HG03280 (cell line): Measurements from ENCODE around the gene CMTM4.
"Not testable (repeated sequence)": the region's sequence is repeated elsewhere in the genome, so short reads cannot be mapped to it uniquely, and the experiment has no call there.

Experiments
- ATAC-seq: cut with Tn5 transposase; IDR thresholded peaks from one replicate; pipeline ENCODE4 v1.9.1; 2021; ENCODE audit warnings: mild to moderate bottlenecking, moderate library complexity; ENCODE audit not compliant: unreplicated experiment

Gene CMTM4

DNA sequence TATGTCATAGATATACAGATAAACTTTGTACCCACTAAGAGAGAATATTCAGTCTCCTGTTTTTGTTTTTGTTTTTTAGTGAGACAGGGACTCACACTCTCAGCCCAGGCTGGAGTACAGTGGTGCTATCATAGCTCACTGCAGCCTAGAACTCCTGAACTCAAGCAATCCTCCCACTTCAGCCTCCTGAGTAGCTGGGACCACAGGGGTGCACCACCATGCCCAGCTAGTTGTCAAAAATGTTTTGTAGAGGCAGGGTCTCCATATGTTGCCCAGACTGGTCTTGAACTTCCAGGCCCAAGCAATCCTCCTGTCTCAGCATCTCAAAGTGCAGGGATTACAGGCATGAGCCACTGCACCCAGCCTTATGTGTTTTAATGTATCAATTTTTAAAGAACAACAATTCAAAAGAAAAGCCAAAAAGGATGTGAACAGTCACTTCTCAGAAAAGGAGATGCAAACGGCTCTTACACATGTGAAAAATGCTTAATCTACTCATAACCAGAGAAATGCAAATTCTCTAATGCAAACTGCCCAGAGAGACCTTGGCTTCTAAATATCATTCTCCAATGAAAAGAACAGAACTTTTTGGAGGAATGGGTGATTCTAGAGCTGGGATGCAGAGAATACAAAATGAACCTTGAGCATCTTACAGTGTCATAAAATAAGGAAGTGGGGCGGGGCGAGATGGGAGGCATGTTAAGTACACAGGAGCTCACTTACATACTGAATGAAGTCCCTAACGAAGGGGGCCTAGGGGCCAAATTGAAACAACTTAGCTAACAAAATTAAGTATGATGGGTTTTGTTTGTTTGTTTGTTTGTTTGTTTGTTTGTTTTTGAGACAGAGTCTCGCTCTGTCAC is 99.3 kb downstream of the CMTM4 start:
- no peak for ATAC-seq

DNA sequence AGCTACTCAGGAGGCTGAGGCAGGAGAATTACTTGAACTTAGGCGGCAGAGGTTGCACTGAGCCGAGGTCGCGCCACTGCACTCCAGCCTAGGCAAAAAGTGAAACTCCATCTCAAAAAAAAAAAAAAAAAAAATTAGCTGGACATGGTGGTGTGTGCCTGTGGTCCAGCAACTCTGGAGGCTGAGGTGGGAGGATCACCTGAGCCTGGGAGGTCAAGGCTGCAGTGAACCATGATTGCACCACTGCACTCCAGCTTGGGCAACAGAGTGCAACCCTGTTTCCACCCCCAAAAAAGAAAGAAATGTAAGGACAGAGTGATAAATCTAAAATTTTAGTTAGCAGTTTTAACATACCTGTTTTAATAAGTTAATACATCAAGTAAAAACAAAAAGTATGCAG is 100.0 kb downstream of the CMTM4 start:
- ATAC-seq = not testable (repeated sequence)

DNA sequence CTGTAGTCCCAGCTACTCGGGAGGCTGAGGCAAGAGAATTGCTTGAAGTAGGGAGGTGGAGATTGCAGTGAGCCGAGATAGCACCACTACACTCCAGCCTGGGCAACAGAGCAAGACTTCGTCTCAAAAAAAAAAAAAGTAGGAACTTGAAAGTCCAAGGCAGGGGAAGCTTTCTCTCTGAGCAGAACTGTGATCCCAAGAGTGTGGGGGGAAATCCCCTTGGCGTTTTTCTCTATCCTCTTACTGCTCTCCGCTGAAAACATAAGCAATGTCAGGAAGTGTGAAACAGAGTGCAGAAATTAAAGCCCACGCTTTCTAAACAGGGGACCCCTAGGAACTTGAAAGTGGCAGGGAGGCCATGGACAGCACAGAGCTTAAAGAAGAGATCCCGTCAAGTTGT is 101.8 kb downstream of the CMTM4 start:
- ATAC-seq = no peak

DNA sequence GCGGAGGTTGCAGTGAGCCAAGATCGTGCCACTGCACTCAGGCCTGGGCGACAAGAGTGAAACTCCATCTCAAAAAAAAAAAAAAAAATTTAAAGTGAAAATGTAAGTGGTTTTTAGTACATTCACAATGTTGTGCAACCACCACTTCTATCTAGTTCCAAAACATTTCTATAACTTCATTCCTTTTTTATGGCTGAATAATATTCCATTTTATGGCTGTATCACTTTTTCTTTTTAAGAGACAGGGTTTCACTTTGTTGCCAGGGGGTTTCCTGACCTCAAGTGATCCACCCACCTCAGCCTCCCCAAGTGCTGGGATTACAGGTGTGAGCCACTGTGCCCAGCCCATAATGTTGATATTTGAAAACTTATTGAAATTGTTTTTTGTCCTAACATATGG is 103.7 kb downstream of the CMTM4 start:
- no peak for ATAC-seq

DNA sequence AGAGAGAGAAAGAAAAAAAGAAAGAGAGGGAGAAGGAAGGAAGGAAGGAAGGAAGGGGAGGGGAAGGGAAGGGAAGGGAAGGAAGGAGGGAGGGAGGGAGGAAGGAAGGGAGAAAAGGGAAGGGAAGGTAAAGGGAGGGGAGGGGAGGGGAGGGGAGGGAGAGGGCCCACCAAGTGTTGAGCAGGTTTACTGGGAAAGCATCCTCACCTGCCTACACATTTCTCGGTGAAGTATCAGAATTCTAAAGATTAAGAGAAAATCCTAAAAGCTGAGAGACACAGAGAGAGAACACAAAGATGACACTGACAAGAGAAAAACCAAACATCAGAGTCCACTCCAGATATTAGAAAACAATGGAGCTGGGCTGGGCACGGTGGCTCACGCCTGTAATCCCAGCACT is 104.3 kb downstream of the CMTM4 start:
- no peak for ATAC-seq

DNA sequence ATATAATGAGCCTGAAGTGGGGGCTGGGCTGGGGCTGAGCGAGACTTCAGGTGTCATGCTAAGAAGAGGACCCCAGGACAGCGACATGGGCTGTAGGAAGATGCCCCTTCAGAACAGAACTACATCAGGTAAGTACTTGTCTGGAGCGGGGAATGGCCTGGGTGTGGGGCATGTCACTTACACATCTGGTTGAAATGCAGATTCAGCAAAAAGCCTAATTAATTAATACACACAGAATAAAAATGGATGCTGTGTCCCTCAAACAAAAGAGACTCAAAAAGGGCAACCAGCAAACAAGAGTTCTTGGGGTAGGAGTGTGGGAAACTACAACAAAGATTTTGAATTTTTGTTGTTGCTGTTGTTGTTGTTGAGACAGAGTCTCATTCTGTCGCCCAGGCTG is 105.5 kb downstream of the CMTM4 start:
- no peak for ATAC-seq

DNA sequence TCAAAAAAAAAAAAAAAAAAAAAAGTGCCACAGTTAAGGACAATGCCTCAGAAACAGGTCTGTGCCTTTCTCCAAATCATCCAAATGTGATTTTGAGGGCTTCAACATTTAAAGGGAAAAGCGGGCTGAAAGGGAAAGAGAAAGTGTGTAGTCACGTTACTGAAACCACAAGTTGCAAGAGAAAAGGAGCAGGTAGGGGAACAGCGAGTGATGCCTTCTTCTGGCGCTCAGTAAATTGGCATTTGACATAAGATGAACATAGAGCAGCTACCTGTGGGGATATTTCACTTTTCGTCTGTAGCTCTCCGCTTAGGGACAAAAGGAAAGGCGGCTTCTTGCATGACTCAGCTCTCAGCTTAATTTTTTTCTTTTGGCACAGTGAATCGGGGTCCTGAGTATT is 106.2 kb downstream of the CMTM4 start:
- no peak for ATAC-seq

DNA sequence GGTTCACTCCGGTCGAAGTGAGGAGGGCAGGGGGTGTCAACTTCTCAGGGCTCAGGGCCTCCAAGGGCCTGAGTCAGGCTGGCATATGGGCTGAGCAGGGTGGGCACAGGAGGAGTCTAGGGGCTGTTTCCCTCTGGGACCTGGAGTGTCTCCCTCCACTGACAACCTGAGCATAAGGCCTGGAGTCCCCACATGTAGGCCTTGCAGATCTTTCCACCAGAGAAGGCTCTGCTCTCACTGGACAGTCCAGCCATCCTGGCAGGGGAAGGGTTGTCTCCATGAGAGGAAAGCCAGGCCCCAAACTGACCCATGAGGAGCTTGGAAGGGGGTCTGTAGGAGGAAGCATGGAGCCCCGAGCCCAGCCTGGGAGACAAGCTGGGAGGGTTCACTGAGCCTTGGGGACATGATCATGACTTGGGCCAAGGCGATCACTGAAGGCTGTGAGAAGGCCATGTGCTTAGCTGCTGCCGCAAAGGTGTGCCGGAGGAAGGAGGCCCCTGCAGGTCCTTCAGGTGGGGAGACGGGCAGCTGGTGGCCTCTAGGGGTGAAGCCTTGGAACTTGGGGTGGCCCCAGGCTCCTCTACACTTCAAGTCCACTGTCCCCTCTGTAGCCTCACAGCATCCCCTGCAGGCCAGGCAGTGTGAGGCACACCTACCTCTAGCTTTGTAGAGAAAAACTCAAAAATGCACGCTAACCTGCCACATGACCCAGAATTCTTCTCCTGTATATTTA is 107.4 kb downstream of the CMTM4 start:
- ATAC-seq = peak; percentile 71

DNA sequence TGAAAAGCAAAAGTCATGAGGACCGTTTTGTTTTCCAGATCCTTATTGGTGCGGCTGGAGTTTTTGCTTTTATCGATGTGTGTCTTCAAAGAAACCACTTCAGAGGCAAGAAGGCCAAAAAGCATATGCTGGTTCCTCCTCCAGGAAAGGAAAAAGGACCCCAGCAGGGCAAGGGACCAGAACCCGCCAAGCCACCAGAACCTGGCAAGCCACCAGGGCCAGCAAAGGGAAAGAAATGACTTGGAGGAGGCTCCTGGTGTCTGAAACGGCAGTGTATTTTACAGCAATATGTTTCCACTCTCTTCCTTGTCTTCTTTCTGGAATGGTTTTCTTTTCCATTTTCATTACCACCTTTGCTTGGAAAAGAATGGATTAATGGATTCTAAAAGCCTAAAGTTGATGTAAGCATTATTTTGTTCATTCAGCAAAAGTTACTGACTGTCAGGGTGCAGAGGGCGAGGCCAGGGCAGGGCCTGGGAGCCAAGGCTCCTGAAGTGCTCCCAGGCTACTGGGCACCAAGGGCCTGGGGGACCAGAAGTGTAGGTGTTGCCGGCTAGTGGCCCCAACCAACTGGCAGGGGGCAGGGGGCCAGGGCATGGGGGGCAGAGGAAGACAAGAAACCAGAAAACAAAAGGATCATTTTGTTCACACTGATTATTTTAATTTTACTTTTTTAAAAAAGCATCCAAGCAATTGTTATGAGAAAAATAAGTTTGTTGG is 108.5 kb downstream of the CMTM4 start:
- ATAC-seq = no peak

DNA sequence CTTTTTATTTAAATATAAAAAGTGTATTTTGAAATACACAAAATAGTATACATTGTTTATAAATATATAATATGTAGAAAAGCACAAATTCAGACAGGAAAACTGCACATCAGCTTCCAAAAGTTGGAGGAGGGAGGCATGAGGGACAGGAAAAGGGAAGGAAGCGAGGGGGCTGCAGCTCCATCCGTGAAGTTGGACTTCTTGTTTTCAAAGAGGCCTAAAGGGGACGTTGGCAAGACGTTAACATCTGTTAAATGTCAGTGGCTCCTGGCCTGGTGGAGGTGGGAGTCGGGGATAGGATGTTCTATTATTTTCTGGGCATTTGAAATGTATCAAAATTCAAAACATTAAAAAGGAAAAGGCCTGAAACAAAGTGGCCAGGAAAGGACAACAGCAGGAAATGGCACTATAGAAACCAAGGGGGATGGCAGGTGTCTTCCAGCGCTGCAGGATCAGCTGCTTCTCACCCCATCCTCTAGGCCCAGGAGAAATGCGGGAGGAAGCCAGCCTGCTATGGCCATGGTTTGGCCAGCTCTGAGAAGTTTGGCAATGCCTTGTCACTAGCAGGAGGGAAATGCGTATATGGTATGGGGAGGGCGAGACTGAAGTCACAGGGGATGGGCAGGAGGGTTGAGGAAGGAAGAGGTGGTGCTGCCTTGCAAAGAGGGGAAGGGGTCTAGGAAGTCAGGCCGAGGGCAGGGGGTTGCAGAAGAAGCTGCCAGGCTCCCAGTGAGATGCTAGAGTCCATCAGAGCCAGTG is 110.9 kb downstream of the CMTM4 start:
- ATAC-seq = no peak

DNA sequence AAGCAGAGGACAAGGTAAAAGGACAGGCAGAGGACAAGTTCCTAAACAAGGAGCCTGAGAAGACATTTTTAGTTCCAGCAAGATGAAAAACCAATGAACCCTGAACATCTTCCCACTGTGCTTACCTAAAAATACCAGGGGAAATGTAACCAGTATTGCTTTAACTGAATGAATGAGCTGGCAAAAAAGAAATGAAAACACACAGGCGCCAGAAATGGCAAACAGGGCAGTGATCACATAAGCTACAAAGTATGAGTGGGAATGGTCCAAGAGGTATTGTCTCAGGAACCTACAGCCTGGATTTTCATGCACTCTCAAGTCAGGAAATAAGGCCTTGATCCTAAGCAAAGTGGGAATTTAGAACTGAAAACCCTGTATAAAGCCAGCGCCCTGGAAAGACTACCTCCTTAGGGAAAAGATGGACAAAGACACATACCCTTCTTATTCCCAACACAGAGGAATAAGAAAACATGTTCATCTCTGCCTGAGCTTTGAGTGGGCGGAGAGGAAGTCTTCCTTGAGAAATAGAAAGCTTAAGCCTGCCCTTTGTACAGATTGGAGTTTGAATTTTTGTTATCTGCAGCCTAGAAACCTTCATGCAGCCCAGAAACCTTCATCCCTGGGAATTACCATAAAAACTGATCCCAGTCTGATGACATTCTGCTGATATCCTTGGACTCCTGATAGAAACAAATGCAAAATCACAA is 115.1 kb downstream of the CMTM4 start:
- ATAC-seq = no peak

DNA sequence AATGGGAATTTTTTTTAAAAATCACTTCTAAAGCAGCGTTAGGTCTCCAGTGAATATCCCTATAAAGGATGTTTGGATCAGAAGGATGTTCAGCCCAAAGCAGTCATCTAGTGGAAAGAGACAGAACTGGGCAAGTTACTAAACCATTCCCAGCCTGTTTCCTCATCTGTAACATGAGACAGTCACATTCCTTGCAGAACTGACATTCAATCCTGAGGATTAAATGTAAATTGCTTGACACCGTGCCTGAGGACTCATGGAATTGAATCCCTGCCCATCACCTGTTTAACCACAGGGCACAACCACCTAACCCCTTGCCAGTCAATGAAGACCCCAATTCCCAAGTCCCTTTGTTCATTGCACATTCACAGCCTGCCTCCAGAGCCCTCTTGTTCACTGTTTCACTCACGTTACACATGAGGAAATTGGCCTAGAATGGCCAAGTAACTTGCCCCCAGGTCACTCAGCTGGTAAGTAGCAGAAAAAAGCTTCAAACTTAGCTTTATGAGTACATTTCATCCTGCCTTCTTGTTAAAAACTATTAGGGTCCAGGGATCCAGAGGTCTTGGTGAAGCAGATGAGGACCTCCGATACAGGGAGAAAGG is 115.8 kb downstream of the CMTM4 start:
- no peak for ATAC-seq

DNA sequence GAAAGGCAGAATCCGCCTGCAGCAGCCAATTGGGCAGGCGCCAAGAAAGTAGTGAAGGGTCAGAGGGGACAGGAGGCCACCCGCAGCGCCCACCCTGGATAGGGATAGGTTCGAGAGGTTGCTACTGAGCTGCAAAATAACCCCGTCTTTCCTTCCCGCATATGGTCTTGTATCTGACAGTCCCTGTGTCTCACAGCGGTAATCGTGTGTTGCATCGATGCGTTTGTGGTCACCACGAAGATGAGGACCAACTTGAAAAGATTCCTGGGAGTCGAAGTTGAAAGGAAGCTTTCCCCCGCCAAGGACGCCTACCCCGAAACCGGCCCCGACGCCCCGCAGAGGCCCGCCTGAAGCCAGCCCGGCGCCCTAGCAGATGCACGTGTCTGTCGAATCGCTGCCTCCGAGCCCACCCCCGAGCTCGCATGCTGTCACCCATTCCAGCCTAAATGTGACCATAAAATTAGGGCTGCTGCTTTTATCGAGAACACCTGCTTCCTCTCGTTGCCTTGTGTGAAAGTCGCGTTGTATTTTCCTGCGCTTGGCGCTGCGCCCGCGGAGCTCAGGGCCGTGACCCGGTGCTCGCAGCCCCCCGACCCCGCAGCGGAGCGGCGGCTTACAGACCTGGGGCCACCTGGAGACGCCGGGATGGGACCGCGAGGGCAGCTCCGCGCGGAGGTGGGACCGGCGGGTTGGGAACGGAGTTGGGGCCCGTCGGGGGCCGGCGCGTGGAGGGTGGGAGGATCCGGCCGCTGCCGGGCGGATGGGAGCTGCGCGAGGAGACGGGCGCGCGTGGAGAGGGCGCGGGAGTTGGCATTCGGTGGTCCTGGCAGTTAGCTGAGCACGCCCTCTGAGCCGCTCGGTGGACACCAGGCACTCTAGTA is 117.7 kb downstream of the CMTM4 start, which contains the start of gene CMTM2:
Gene CMTM2, plus strand, starts transcription at position 813 of the 881 bp plus-strand sequence. CDS start 145 bp downstream, outside the sequence.
- ATAC-seq = no peak

DNA sequence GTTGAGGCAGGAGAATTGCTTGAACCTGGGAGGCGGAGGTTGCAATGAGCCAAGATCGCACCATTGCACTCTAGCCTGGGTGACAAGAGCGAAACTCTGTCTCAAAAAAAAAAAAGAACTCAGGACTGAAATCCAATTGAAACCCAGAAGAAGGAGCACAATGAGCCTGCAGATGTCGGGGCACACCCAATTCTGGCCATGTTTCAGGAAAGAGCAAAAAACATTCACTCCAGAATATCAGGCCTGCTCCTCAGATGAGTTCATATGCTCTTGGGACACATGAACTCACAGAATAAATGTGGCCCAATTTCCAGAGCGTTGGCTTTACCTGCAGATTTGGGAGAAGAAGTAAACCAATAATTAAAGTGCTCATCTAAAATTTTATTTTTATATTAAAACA is 120.2 kb downstream of the CMTM4 start:
- no peak for ATAC-seq

DNA sequence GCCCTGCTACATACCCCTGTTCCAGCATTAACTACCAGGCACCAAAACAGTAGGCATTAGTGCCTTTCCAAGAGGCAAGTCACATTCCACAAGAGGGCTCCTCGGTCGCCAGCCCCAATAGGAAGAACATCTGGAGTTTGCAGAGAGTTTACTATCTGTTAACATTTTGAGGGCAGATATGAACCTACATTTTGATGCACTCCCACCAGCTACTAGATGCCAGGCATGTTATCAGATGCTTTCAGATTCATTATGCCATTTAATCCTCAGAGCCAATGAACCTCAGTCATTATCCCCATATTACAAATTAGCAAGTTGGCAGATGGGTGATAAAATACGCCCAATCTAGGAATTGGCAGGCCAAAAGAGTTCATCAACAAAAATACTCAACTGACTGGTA is 121.5 kb downstream of the CMTM4 start:
- no peak for ATAC-seq

DNA sequence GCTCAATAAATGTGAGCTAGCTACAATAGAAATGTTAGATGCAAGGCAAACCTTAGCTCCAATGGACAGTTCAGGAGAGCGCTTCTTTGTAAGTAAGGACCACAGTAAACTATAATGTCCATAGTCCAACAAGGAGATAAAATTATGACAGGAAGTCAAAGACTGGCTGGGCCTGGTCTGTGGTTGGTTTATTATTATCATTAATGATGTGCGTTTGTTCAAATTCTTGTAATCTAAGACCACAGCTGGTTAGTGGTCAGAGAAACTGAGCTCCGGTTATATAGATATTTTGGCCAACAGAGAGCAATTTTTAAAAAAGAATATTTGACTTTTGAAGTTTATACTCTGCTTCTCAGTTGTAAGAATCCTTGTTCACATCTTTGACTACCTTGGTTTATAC is 122.0 kb downstream of the CMTM4 start:
- no peak for ATAC-seq

DNA sequence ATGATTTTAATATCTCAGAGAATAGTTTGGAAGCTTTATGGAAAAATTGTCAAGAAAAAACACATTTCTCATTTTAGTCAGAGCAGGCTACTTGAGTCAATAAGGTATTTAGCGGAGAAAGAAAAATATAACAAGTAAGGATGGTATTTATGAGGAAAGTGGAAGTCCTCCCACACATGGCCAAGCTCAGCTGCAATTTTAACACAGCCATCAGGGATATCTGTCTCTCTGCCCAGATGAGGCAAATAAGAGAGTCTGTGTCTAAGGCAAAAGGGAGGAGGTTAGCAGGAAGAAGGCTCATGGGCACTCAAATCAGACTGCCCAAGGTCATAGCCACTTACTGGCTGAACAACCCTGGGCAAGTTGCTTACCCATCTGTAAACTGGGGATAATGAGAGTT is 122.5 kb downstream of the CMTM4 start:
- no peak for ATAC-seq

DNA sequence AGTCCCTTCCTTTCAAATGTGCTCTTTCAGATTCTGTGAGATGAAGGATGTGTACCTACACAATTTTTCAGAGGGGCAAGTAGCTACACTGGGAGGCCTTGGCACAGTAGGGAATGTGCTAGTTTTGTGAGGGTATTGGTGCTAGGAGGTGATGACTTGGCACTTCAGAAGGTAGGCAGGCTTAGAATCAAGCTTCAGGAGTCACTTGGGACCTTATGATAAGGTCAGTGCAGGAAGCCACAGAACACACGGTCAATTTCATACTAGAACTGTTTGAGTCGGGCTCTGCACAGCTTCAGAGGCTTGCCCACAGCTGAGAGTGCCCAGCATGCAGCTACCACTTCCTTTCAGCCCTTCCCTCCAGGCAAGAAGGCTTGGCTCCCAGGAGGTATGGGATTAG is 124.2 kb downstream of the CMTM4 start:
- ATAC-seq = no peak
